Suppressor macrophage treated with lipopolysaccharide for 4 hours (primary cell): ENCODE measurements around the gene OR4D9.
A peak's percentile ranks its signal among the peaks of the same experiment; 100 is the strongest.
"Not testable (repeated sequence)": the region's sequence is repeated elsewhere in the genome, so short reads cannot be mapped to it uniquely, and the experiment has no call there.

Source experiments
- DNase-seq: peaks from one replicate; pipeline ENCODE4 v3.0.0-alpha.2; 2020

Gene OR4D9

GRCh38 chr11:59510941-59511589, at the start of gene OR4D9:
Gene OR4D9, plus strand, starts transcription at chr11:59511539. Its CDS starts 3,374 bp downstream, at chr11:59514913.
- DNase-seq: peak; percentile 62

GRCh38 chr11:59463190-59463641, 48.1 kb upstream of the OR4D9 start:
- DNase-seq: no peak

GRCh38 chr11:59473015-59473414, 38.3 kb upstream of the OR4D9 start, which contains the start of gene OR4D10:
Gene OR4D10, plus strand, starts transcription at chr11:59473315. Its CDS starts 4,115 bp downstream, at chr11:59477430.
- DNase-seq: no peak

- no peak for DNase-seq
These were observed 36.2 kb upstream of the OR4D9 start for GRCh38 chr11:59475176-59475575.

DNA sequence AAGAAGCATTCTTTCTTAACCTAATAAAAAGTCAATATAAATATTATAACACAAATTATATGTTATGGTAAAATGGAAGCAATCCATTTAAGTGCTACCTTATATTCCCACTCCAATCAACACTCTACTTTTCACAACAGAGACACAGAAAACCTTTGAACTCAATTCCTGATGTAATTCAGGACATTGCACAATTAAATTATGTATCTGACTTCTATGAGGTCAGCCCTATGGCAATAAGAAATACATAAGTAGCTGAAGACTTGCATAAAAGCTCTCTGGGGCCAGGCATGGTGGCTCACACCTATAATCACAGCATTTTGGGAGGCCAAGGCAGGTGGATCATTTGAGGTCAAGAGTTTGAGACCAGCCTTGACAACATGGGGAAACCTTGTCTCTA, 31.4 kb upstream of the OR4D9 start:
- DNase-seq: peak; percentile 21

DNA sequence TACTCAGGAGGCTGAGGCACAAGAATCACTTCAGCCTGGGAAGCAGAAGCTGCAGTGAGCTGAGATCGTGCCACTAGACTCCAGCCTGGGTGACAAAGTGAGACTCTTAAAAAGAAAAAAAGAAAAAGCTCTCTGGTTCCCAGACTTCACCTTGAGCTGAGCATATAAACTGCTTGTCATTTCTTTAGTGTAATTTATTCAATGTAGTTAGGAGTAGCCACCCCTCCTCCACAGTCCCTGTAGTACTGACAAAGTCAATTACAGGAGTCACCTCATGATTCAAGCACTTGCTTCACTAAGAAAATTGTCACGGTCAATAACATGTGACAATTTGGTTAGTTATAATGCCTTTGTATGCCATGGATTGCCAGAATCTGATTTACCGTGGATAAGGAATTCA, 31.0 kb upstream of the OR4D9 start:
- DNase-seq: no peak

DNA sequence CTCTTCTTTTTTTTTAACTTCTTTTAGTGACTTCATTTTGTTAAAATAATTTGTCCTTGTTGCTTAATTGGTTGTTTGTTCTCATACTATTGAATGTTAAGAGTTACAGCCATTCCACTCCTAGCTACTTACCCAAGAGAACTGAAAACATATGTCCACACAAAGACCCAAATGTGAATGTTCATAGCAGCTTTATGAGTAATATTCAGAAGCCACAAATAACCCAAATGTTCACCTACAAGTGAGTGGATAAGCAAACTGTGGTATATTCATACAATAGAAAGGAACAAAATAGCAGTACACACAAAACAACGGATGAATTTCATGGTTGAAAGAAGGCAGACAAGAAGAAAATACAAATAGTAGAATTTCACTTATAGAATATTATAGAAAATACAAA, 9.4 kb upstream of the OR4D9 start:
- no peak for DNase-seq

- DNase-seq: no peak
These were observed 8.1 kb upstream of the OR4D9 start, which contains the start of gene OR4D11 for GRCh38 chr11:59503276-59503675. Gene OR4D11, plus strand, starts transcription at chr11:59503576. Its CDS starts 0 bp downstream, at chr11:59503576.

DNA sequence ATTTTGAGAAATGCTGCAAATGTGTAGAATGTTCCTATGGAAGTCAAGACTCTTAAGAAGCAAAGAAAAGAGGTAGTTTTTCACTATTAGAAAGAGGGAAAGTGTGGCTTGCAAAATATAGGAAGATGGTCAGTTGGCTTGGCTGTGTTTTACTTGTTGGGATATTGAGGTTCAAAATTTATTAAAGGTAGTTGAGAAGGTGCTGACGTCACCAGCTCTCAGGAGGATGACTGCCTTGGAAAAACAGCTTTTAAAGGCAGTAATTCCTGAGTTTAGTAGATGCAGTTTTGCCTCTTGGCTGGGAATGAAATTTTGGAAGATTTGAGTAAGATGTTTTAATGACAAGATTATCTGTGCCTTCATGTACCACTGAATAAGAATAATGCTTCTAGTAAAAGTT, 336 bp downstream of the OR4D9 start:
- DNase-seq: no peak

DNA sequence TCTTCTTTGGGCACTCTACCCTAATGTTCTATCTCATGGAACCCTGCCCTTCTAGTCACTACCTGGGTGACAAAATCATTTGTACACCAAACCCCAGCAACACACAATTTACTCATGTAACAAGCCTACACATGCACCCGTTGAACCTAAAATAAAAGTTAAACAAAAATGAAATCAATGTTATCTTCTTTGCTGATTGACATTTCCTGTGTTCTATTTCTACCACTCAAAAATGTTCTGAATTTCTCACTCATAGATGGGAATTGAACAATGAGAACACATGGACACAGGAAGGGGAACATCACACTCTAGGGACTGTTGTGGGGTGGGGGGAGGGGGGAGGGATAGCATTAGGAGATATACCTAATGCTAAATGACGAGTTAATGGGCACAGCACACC, 8.8 kb downstream of the OR4D9 start:
- DNase-seq: not testable (repeated sequence)

- no peak for DNase-seq
These were observed 9.4 kb downstream of the OR4D9 start for GRCh38 chr11:59520741-59521140.

DNA sequence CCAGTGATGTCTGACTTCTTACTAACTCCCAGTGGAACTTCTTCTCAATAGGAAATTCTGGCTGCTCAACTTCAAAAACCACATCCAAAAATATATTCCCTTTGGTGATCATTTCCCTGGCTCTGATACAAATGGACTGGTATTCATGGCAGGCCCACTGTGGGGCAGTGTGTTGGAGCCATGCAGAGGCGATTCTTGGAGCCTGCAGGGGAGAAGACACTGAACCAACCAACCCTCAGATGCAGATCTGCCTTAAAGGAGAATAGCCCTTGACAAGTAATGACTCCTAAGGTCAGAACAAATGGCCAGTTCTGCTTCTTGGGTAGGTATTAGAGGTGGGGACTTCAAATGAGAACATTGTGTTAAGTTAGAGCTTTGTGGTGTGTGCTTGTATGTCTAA, 12.2 kb downstream of the OR4D9 start:
- DNase-seq: no peak

GRCh38 chr11:59528711-59529110, 17.4 kb downstream of the OR4D9 start:
- no peak for DNase-seq

- no peak for DNase-seq
These were observed 21.3 kb downstream of the OR4D9 start for GRCh38 chr11:59532620-59533019.

DNA sequence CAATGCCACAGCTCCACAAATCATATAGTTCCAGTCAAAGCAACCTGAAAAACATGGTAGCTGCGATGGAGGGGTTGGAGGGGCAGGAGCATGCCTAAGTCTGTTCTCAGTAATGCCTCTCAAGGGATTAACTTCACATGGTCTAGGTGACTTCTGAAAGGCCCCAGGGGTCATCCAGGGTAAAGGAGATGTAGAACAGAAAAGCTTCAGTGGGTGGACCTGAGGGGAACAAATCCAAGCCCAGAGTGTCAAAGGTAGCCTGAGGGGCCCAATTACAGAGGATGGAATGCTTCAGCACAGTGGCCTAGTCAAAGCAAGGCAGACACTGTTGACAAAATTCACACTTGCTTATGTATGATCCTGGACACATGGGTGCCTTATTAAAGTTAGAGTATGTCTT, 23.3 kb downstream of the OR4D9 start:
- no peak for DNase-seq

DNA sequence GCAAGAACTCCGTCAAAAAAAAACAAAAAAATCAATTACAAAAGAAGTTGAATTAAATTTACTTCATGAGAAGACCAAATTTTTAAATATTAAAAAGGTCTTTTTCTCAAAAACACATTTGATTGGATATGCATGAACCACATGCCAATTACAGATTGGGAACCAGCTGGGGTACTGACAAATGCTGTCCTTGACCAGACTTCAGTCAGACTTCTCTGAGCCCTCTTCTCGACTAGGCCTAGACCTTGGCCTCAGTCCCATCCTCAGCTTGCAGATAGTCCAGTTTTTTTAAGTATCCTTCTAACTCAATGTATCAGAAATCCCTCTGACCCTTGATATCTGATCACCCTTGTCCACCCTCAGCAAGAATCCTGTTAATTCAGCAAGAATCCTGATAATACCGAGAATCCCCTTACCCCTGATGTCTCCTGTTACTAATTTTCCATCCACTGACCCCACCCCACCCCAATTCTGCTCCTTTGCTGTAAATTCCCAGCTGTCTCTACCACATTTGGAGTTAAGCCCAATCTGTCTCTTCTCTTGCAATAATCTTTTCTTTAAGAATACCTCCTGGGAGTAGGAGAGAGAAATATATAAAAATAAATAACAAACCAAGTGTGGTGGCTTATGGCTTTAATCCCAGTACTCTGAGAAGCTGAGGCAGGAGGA, 30.9 kb downstream of the OR4D9 start:
- DNase-seq: no peak

- not testable (repeated sequence) for DNase-seq
These were observed 32.4 kb downstream of the OR4D9 start for GRCh38 chr11:59543713-59544112.

GRCh38 chr11:59544869-59545178, 33.5 kb downstream of the OR4D9 start:
- DNase-seq: no peak

- no peak for DNase-seq
These were observed 34.1 kb downstream of the OR4D9 start for GRCh38 chr11:59545179-59546020.

- DNase-seq: peak; percentile 45
These were observed 36.4 kb downstream of the OR4D9 start for GRCh38 chr11:59547605-59548308.

DNA sequence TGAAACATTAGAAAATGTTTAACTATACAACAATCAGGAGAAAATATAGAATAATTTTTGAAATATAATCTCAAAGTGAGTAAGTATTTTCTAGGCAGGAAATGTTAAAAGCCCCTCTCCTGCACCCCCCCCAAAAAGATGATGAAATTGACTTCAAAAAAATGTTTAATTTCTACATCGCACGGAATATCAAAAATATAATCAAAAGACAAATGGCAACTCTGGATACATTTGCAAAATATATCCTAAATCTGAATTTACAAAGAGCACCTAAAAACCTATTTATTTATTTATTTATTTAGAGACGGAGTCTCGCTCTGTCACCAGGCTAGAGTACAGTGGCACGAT, 36.9 kb downstream of the OR4D9 start:
- DNase-seq: no peak

GRCh38 chr11:59550368-59550841, 39.1 kb downstream of the OR4D9 start:
- DNase-seq: peak; percentile 79
